H9 (cell line): ENCODE results near the gene CEP89. TPM values are rescaled to one million over a fixed set of nuclear protein-coding genes. Genes with fewer than 3 reads are reported as not detected.

ENCODE experiments used
- DNase-seq: peaks from one replicate; pipeline ENCODE4 v3.0.0-alpha.2; 2017
- H2AFZ ChIP-seq: one replicate; pipeline ENCODE4 v1.6.1; 2013; ENCODE audit warnings: mild to moderate bottlenecking, low read length, control low read depth, moderate library complexity
- H2AK5ac ChIP-seq: 2 replicates; pipeline ENCODE4 v1.6.1; 2013; ENCODE audit warnings: low read length, control low read depth, mixed read lengths; ENCODE audit not compliant: insufficient read length
- H2BK120ac ChIP-seq: one replicate; pipeline ENCODE4 v1.6.1; 2013; ENCODE audit warnings: low read depth, mild to moderate bottlenecking, low read length, control low read depth, inconsistent platforms; ENCODE audit not compliant: poor library complexity, severe bottlenecking
- H2BK12ac ChIP-seq: 2 replicates; pipeline ENCODE4 v1.6.1; 2013; ENCODE audit warnings: low read length, control low read depth, mixed read lengths, low read depth; ENCODE audit not compliant: insufficient read length
- H2BK15ac ChIP-seq: 2 replicates; pipeline ENCODE4 v1.6.1; 2013; ENCODE audit warnings: low read depth, low read length, control low read depth
- H2BK20ac ChIP-seq: one replicate; pipeline ENCODE4 v1.6.1; 2013; ENCODE audit warnings: low read depth, mild to moderate bottlenecking, low read length, control low read depth, inconsistent platforms; ENCODE audit not compliant: poor library complexity, severe bottlenecking
- H2BK5ac ChIP-seq: 2 replicates; pipeline ENCODE4 v1.6.1; 2013; ENCODE audit warnings: low read length, control low read depth, mixed read lengths; ENCODE audit not compliant: insufficient read length
- H3K14ac ChIP-seq: 2 replicates; pipeline ENCODE4 v1.6.1; 2013; ENCODE audit warnings: low read length, control low read depth; ENCODE audit not compliant: insufficient read depth
- H3K18ac ChIP-seq: 2 replicates; pipeline ENCODE4 v1.6.1; 2013; ENCODE audit warnings: low read depth, mild to moderate bottlenecking, mixed read lengths, low read length, control low read depth; ENCODE audit not compliant: insufficient read length
- H3K23ac ChIP-seq: 2 replicates; pipeline ENCODE4 v1.6.1; 2013; ENCODE audit warnings: low read length, control low read depth, mixed read lengths, low read depth; ENCODE audit not compliant: insufficient read length
- H3K23me2 ChIP-seq: 2 replicates; pipeline ENCODE4 v1.6.1; 2013; ENCODE audit warnings: low read depth, mild to moderate bottlenecking, mixed read lengths, low read length, control low read depth; ENCODE audit not compliant: insufficient read length, poor library complexity, severe bottlenecking
- H3K27ac ChIP-seq: 2 replicates; pipeline ENCODE4 v1.5.1; 2013; ENCODE audit warnings: low read length, control low read depth, mixed read lengths, low read depth; ENCODE audit not compliant: insufficient read length
- H3K27me3 ChIP-seq: 2 replicates; pipeline ENCODE4 v1.6.1; 2013; ENCODE audit warnings: low read length, control low read depth, inconsistent platforms; ENCODE audit not compliant: insufficient read depth
- H3K4ac ChIP-seq: 2 replicates; pipeline ENCODE4 v1.6.1; 2013; ENCODE audit warnings: low read depth, mild to moderate bottlenecking, control low read depth, inconsistent platforms, low read length, moderate library complexity
- H3K4me1 ChIP-seq: 2 replicates; pipeline ENCODE4 v1.6.1; 2013; ENCODE audit warnings: low read length, control low read depth, inconsistent platforms; ENCODE audit not compliant: insufficient read depth
- H3K4me2 ChIP-seq: 2 replicates; pipeline ENCODE4 v1.6.1; 2013; ENCODE audit warnings: low read length, control low read depth, mixed read lengths; ENCODE audit not compliant: insufficient read length, insufficient read depth
- H3K56ac ChIP-seq: 2 replicates; pipeline ENCODE4 v1.6.1; 2013; ENCODE audit warnings: low read depth, mild to moderate bottlenecking, mixed read lengths, low read length, control low read depth; ENCODE audit not compliant: insufficient read length
- H3K79me1 ChIP-seq: 2 replicates; pipeline ENCODE4 v1.6.1; 2013; ENCODE audit warnings: low read depth, mild to moderate bottlenecking, moderate library complexity, low read length, control low read depth, inconsistent platforms; ENCODE audit not compliant: insufficient read depth, poor library complexity, severe bottlenecking
- H3K79me2 ChIP-seq: 2 replicates; pipeline ENCODE4 v1.6.1; 2013; ENCODE audit warnings: low read length, control low read depth, inconsistent platforms; ENCODE audit not compliant: insufficient read depth
- H3K9ac ChIP-seq: 2 replicates; pipeline ENCODE4 v1.6.1; 2013; ENCODE audit warnings: low read length, control low read depth, mixed read lengths; ENCODE audit not compliant: insufficient read length; ENCODE audit errors: extremely low read depth
- H3K9me3 ChIP-seq: one replicate; pipeline ENCODE4 v1.6.1; 2013; ENCODE audit warnings: low read depth, low read length, inconsistent platforms; ENCODE audit not compliant: control insufficient read depth
- H3T11ph ChIP-seq: one replicate; pipeline ENCODE4 v1.6.1; 2013; ENCODE audit warnings: mild to moderate bottlenecking, low read length, control low read depth, inconsistent platforms
- H4K20me1 ChIP-seq: one replicate; pipeline ENCODE4 v1.6.1; 2013; ENCODE audit not compliant: control insufficient read depth, insufficient read length, insufficient read depth
- H4K5ac ChIP-seq: 2 replicates; pipeline ENCODE4 v1.6.1; 2013; ENCODE audit warnings: low read depth, mild to moderate bottlenecking, mixed read lengths, low read length, control low read depth; ENCODE audit not compliant: insufficient read length
- H4K8ac ChIP-seq: replicated peaks from 2 replicates; pipeline ENCODE4 v1.6.1; 2013; ENCODE audit warnings: low read length, control low read depth, mixed read lengths, low read depth; ENCODE audit not compliant: insufficient read length
- H4K91ac ChIP-seq: 2 replicates; pipeline ENCODE4 v1.6.1; 2013; ENCODE audit warnings: low read depth, mild to moderate bottlenecking, moderate library complexity, mixed read lengths, low read length, control low read depth; ENCODE audit not compliant: insufficient read length
- H3K27ac Mint-ChIP-seq, 3 experiments: 2 replicates in 2 of 3; 3 replicates in 1 of 3; pipeline ENCODE4 v1.8.0; 2020 to 2021; ENCODE audit warnings: mixed read lengths in 3 of 3, mild to moderate bottlenecking in 1 of 3, moderate library complexity in 1 of 3
- H3K27me3 Mint-ChIP-seq: 2 replicates; pipeline ENCODE4 v1.8.0; 2021; ENCODE audit warnings: low read depth, mild to moderate bottlenecking, moderate library complexity, mixed read lengths
- H3K36me3 Mint-ChIP-seq, 3 experiments: 2 replicates in 2 of 3; 3 replicates in 1 of 3; pipeline ENCODE4 v1.8.0; 2020 to 2021; ENCODE audit warnings: low read depth in 3 of 3, mixed read lengths in 3 of 3; ENCODE audit not compliant: insufficient read depth in 1 of 3
- H3K4me1 Mint-ChIP-seq, 2 experiments: 2 replicates each; pipeline ENCODE4 v1.8.0; 2020; ENCODE audit warnings: mixed read lengths in 2 of 2
- H3K4me3 Mint-ChIP-seq, 2 experiments: 2 replicates in 1 of 2; 3 replicates in 1 of 2; pipeline ENCODE4 v1.8.0; 2020 to 2021; ENCODE audit warnings: mild to moderate bottlenecking in 2 of 2, mixed read lengths in 2 of 2, moderate library complexity in 1 of 2
- H3K9me3 Mint-ChIP-seq, 2 experiments: 2 replicates in 1 of 2; 3 replicates in 1 of 2; pipeline ENCODE4 v1.8.0; 2020; ENCODE audit warnings: mild to moderate bottlenecking in 2 of 2, mixed read lengths in 2 of 2, moderate library complexity in 1 of 2
- CTCF ChIP-seq: fragments of 200-600 bp; sonication (generic); conservative IDR thresholded peaks from 3 replicates; pipeline ENCODE4 v1.8.0; 2021; ENCODE audit warnings: antibody characterized with exemption, mild to moderate bottlenecking
- WGBS: extraction: QIAGEN DNeasy Blood & Tissue Kit; methylation state at CpG from one replicate; pipeline ENCODE4 v1.1.7; 2013; ENCODE audit warnings: missing lambda C conversion rate, low lambda C conversion rate, mixed read lengths; ENCODE audit not compliant: insufficient read length; ENCODE audit errors: extremely low coverage; 5-methylcytosine and 5-hydroxymethylcytosine counted together
- total RNA-seq: library from RNA; stranded (reverse); gene quantifications from 2 replicates; pipeline ENCODE4 v1.2.1, GENCODE V29; 2021

CEP89 gene
- total RNA-seq, 1 experiment from 2014 or later, result 22.1 TPM

GRCh38 chr19:32876919-32877285 is 94.9 kb downstream of the CEP89 start:
- Histone ChIP-seq H2BK5ac (no peak overlapping the region), H3K4me1 (no peaks in the 10 kb centered on the region), H3K18ac (no peak overlapping the region), H4K91ac (no peak overlapping the region), H3K4ac (no peak overlapping the region), H2AFZ (no peak overlapping the region), H2BK20ac (no peak overlapping the region), H3K79me1 (no peaks in the 10 kb centered on the region), H4K8ac (no peak overlapping the region), H3K14ac (no peak overlapping the region), H3T11ph (no peak overlapping the region), H4K20me1 (no peaks in the 10 kb centered on the region), H3K56ac (no peak overlapping the region), H2BK12ac (no peak overlapping the region), H2BK120ac (no peak overlapping the region), H2AK5ac (no peak overlapping the region), H3K79me2 (no peaks in the 10 kb centered on the region), H3K9ac (no peak overlapping the region), H3K27ac (no peak overlapping the region), H2BK15ac (no peak overlapping the region), H3K9me3 (no peaks in the 10 kb centered on the region), H3K23me2 (no peaks in the 10 kb centered on the region), H3K23ac (no peak overlapping the region), H3K27me3 (no peaks in the 10 kb centered on the region), H4K5ac (no peak overlapping the region), H3K4me2 (no peak overlapping the region)
- no CpG with 5 or more reads among the region's 12 CpGs for WGBS
- TF ChIP-seq CTCF, result no peak
- Mint-ChIP-seq H3K4me3 (no peak overlapping the region), H3K27me3 (no peaks in the 10 kb centered on the region), H3K9me3 (no peaks in the 10 kb centered on the region), H3K4me1 (peaks cover 28 to 30% of the 10 kb centered on the region in 2 experiments), H3K27ac (no peak overlapping the region), H3K36me3 (peaks cover 0 to 9% (median 2%) of the 10 kb centered on the region in 3 experiments; a peak in 2 of 7 replicates)
- no peak for DNase-seq
